Activated T-cell treated with anti-CD3 and anti-CD28 coated beads for 24 hours (primary cell): ENCODE measurements around the gene PSENEN.

ENCODE experiments used
- DNase-seq: peaks from one replicate; pipeline ENCODE4 v3.0.0-alpha.2; 2020; ENCODE audit warnings: low read depth

PSENEN gene

DNA sequence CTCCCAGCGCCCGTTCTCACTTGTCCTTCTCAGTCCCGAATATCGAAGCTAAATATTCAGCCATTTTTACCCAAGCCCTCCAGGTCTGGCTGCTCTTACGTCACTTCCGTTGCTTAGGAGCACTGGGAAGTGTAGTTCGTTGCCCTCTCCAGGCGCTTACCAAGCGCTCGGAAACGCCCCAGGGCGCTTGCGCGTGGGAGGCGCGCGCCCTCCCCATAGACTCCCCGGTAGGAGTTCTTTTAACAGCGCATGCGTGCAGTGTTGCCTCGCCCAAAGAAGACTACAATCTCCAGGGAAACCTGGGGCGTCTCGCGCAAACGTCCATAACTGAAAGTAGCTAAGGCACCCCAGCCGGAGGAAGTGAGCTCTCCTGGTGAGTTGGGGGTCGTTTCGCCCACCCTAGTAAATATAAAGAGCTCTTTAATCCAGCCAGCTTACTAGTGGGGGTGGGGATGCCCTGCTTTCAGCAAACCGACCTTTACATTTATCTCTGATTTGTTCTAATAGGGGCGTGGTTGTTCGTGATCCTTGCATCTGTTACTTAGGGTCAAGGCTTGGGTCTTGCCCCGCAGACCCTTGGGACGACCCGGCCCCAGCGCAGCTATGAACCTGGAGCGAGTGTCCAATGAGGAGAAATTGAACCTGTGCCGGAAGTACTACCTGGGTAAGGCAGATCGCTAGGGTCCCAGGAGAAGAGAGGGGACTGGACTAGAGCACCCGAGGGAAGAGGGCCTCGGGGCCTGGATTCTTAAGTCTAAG is at the start of gene PSENEN, which contains the start of gene U2AF1L4:
TSS of gene PSENEN (plus strand) at position 324 of the 759 bp plus-strand sequence. CDS start at position 604, 280 bp downstream.
TSS of gene U2AF1L4 (minus strand) at position 91 of the 759 bp plus-strand sequence. CDS start at position 64, 27 bp downstream.
- DNase-seq: peak; percentile 95

DNA sequence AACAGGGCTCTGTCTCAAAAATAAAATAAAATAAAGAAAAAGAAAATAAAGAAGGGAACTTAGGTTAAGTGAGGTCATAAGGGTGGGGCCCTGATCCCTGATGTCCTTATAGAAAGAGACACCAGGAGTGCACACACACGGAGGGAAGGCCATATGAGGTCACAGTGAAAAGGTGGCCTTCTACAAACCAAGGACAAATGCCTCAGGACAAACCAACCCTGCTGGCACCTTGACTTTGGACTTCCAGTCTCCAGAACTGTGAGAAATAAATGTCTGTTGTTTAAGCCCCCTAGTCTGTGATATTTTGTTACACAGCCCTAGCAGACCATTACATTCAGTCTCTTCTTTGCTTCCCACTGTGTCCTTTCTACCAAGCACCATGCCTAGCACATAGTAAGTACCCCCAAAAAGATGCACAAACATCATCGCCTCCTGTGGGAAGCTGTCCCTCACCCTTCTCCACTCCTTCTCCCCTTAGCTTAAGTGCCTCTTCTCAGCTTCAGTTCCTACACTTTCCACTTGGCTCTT is 49.5 kb upstream of the PSENEN start:
- DNase-seq: no peak

DNA sequence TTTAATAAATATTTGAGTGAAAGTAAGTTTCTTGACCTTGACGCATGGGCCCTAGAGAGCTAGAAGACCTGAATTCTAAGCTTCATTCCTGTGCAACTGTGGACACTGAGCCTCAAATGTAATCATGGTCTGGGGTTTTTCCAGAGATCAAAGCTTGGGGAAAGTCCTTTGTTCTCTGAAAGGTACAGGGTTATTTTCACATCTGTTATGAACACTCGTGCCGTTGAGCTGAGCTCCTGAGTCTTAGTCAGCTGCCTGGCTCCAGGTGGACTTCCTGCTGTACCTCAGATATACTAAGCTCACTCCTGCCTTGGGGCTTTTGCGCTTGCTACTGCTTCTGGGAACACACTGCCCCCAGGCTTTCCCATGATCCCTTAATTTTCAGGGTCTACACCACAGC is 48.6 kb upstream of the PSENEN start:
- DNase-seq: no peak

- peak; percentile 92 for DNase-seq
These were observed 43.0 kb upstream of the PSENEN start for GRCh38 chr19:35702223-35703012.

- no peak for DNase-seq
These were observed 42.1 kb upstream of the PSENEN start for GRCh38 chr19:35703343-35703742.

- DNase-seq: no peak
These were observed 41.2 kb upstream of the PSENEN start, which contains the start of gene ZBTB32 for GRCh38 chr19:35704218-35704617. Gene ZBTB32 (plus strand): TSS chr19:35704558. CDS start chr19:35714627, 10,069 bp downstream.

- DNase-seq: no peak
These were observed 37.1 kb upstream of the PSENEN start for GRCh38 chr19:35708391-35708790.

- peak; percentile 64 for DNase-seq
These were observed 34.4 kb upstream of the PSENEN start for GRCh38 chr19:35710784-35711723.

DNA sequence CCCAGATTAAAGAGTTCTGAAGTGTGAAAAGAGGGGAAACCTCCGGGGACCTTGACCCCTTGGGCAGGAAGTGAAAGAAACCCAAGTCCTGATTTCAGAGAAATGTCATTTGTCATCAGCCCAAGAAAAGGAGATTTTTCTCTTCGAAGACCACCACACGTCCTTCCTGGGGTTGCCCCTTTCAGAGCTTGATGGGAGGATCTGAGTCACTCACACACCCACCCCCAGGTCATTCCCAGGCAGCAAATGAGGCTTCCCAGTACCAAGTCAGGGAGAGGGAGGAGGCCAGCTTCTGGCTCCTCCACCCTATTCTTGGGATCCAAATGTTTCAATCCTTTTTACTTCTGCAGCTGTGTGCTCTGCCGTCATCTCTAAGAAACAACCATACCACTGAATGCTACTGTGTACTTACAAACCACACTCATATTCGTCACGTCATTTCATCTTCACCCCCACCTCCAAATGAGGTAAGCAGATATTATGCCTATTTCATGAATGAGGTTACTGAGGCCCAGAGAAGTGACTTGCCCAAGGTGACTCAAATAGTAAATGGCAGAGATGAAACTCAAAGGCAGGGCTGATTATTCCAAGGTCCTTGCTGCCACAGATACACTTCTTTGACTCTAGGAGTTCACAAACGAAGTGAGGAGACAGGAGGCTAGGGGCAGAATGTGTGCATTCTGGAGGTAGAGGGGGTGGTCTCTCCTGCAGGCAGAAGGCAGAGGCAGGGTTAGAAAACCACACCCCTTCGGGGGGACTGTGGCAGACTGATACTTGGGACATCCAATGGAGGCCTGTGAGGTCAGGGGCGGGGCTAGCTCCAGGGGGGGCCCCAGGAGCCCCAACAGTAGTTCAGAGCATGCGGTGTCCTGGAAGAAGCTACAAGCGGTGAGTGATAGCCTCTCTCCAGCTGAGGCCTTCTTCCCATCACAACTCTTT is 32.6 kb upstream of the PSENEN start:
- peak; percentile 74 for DNase-seq

GRCh38 chr19:35713506-35713850 is 32.0 kb upstream of the PSENEN start:
- no peak for DNase-seq

DNA sequence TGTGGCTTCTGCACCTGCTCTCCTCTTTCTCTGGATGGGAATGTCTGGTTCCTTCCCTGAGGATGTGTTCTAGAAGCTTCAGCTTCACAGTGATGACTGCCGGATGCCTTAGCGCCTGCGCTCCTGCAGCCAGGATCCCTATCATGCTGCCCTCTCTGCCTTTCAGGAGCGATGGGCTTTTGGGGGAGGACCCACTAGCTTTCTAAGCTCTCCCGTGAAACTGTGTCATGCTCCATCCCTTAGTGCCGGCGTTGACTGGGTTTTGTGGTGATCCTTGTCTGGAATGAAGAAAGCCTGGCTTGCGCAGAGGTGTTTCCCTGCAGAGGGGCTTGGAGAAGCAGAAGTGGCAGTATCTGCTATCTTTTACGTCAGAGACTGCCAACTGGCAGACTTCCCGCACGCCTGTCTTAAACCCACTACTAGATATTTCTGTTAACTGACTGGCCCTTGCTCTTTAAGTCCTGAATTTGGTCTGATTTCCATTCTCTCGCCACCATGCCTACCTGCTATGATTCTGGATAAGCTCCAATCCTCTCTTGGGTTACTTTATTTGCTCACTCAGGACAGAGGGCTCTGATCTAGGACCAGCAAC is 31.5 kb upstream of the PSENEN start:
- DNase-seq: no peak

DNA sequence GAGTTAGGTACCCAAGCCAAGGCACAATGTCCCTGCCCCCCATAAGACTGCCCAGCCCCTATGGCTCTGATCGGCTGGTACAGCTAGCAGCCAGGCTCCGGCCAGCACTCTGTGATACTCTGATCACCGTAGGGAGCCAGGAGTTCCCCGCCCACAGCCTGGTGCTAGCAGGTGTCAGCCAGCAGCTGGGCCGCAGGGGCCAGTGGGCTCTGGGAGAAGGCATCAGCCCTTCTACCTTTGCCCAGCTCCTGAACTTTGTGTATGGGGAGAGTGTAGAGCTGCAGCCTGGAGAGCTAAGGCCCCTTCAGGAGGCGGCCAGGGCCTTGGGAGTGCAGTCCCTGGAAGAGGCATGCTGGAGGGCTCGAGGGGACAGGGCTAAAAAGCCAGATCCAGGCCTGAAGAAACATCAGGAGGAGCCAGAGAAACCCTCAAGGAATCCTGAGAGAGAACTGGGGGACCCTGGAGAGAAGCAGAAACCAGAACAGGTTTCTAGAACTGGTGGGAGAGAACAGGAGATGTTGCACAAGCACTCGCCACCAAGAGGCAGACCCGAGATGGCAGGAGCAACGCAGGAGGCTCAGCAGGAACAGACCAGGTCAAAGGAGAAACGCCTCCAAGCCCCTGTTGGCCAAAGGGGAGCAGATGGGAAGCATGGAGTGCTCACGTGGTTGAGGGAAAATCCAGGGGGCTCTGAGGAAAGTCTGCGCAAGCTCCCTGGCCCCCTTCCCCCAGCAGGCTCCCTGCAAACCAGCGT is 30.7 kb upstream of the PSENEN start:
- DNase-seq: no peak

GRCh38 chr19:35715355-35715809 is 30.1 kb upstream of the PSENEN start:
- no peak for DNase-seq

GRCh38 chr19:35715981-35716800 is 29.3 kb upstream of the PSENEN start:
- no peak for DNase-seq

GRCh38 chr19:35716801-35717664 is 28.4 kb upstream of the PSENEN start:
- DNase-seq: peak; percentile 95

- DNase-seq: no peak
These were observed 27.6 kb upstream of the PSENEN start, which contains the start of gene KMT2B for GRCh38 chr19:35717665-35718344. Gene KMT2B (plus strand): TSS chr19:35718003. CDS start chr19:35718019, 16 bp downstream.
